WTC11 (cell line): Measurements from ENCODE around the gene EML2. TPM values are rescaled to one million over a fixed set of nuclear protein-coding genes. Genes with fewer than 3 reads are reported as not detected.
A peak's percentile ranks its signal among the peaks of the same experiment; 100 is the strongest.

Experiments
- ATF3 ChIP-seq: sonication (generic); formaldehyde crosslinking; conservative IDR thresholded peaks from 2 replicates; pipeline ENCODE4 v1.8.1; 2022; ENCODE audit warnings: mild to moderate bottlenecking, missing genetic modification reagents
- ATF6 ChIP-seq: sonication (generic); formaldehyde crosslinking; IDR thresholded peaks from 2 replicates; pipeline ENCODE4 v1.8.1; 2023; ENCODE audit warnings: mild to moderate bottlenecking, missing genetic modification reagents
- CREM ChIP-seq: sonication (generic); formaldehyde crosslinking; IDR thresholded peaks from 2 replicates; pipeline ENCODE4 v1.8.1; 2022; ENCODE audit warnings: mild to moderate bottlenecking, missing genetic modification reagents, moderate library complexity
- FOXP1 ChIP-seq: sonication (generic); formaldehyde crosslinking; IDR thresholded peaks from 2 replicates; pipeline ENCODE4 v1.8.0; 2022; ENCODE audit warnings: missing genetic modification reagents, mild to moderate bottlenecking, moderate library complexity, borderline replicate concordance
- GABPB1 ChIP-seq: sonication (generic); formaldehyde crosslinking; IDR thresholded peaks from 2 replicates; pipeline ENCODE4 v1.8.1; 2023; ENCODE audit warnings: mild to moderate bottlenecking, missing genetic modification reagents
- JUN ChIP-seq: sonication (generic); formaldehyde crosslinking; IDR thresholded peaks from 2 replicates; pipeline ENCODE4 v1.8.0; 2023; ENCODE audit warnings: mild to moderate bottlenecking, missing genetic modification reagents
- NR3C1 ChIP-seq: sonication (generic); formaldehyde crosslinking; conservative IDR thresholded peaks from 2 replicates; pipeline ENCODE4 v1.8.1; 2023; ENCODE audit warnings: low read depth, mild to moderate bottlenecking, missing genetic modification reagents
- SOX15 ChIP-seq: fragments of 250-450 bp; sonication (Bioruptor Pico); IDR thresholded peaks from 2 replicates; pipeline ENCODE4 v1.9.0; 2021; ENCODE audit warnings: mild to moderate bottlenecking
- SP1 ChIP-seq: sonication (generic); formaldehyde crosslinking; conservative IDR thresholded peaks from 2 replicates; pipeline ENCODE4 v1.8.1; 2022; ENCODE audit warnings: missing genetic modification reagents
- STAT6 ChIP-seq: sonication (generic); formaldehyde crosslinking; conservative IDR thresholded peaks from 2 replicates; pipeline ENCODE4 v1.8.1; 2023; ENCODE audit warnings: mild to moderate bottlenecking, low read depth, missing genetic modification reagents, moderate library complexity
- ZBTB43 ChIP-seq: sonication (generic); formaldehyde crosslinking; IDR thresholded peaks from 2 replicates; pipeline ENCODE4 v1.8.1; 2023; ENCODE audit warnings: mild to moderate bottlenecking, missing genetic modification reagents
- ZMAT4 ChIP-seq: fragments of 250-450 bp; sonication (Bioruptor Pico); IDR thresholded peaks from 2 replicates; pipeline ENCODE4 v1.9.0; 2021; ENCODE audit warnings: mild to moderate bottlenecking
- ZNF263 ChIP-seq: sonication (generic); formaldehyde crosslinking; IDR thresholded peaks from 2 replicates; pipeline ENCODE4 v1.8.1; 2022; ENCODE audit warnings: low read depth, mild to moderate bottlenecking, moderate library complexity, missing genetic modification reagents
- ZNF416 ChIP-seq: fragments of 250-450 bp; sonication (Bioruptor Pico); IDR thresholded peaks from 2 replicates; pipeline ENCODE4 v1.9.0; 2021; ENCODE audit warnings: mild to moderate bottlenecking, inconsistent platforms
- ZNF425 ChIP-seq: fragments of 250-450 bp; sonication (Bioruptor Pico); conservative IDR thresholded peaks from 2 replicates; pipeline ENCODE4 v1.9.0; 2021; ENCODE audit warnings: mild to moderate bottlenecking
- ZNF512 ChIP-seq: sonication (generic); formaldehyde crosslinking; IDR thresholded peaks from 2 replicates; pipeline ENCODE4 v1.8.1; 2022; ENCODE audit warnings: missing genetic modification reagents, borderline replicate concordance
- total RNA-seq: library from RNA; stranded (reverse); gene quantifications from 3 replicates; pipeline ENCODE4 v1.2.3, GENCODE V29; 2021

The EML2 gene
- total RNA-seq, 1 experiment from 2014 or later, result 63.3 TPM

- TF ChIP-seq ZNF512, result no peak
- TF ChIP-seq CREM (CRISPR knock-in tag), result no peak
- no peak for TF ChIP-seq ZNF416 (CRISPR knock-in tag)
- no peak for TF ChIP-seq JUN (CRISPR knock-in tag)
- TF ChIP-seq ZNF263 (CRISPR knock-in tag), result no peak
- no peak for TF ChIP-seq STAT6 (CRISPR knock-in tag)
- TF ChIP-seq FOXP1, result peak; percentile 91
- TF ChIP-seq ZBTB43 (CRISPR knock-in tag), result peak; percentile 81; the same call in 1 of the 2 replicates
- 0 out of 2 replicates have a peak, but pooled peaks have one; percentile 25 for TF ChIP-seq GABPB1 (CRISPR knock-in tag)
- no peak for TF ChIP-seq ATF3 (CRISPR knock-in tag)
- no peak for TF ChIP-seq ZNF425 (CRISPR knock-in tag)
- TF ChIP-seq NR3C1, result no peak
- TF ChIP-seq ATF6 (CRISPR knock-in tag), result no peak
- no peak for TF ChIP-seq SOX15
- TF ChIP-seq ZMAT4 (CRISPR knock-in tag), result no peak
- peak; percentile 74; the same call in 1 of the 2 replicates for TF ChIP-seq SP1 (CRISPR knock-in tag)
Measured at GRCh38 chr19:45591004-45591637, 48.1 kb downstream of the EML2 start (continued).
